Suprapubic skin (tissue), 4 donors: Measurements from ENCODE around the gene C8B. TPM values are rescaled to one million over a fixed set of nuclear protein-coding genes. Genes with fewer than 3 reads are reported as not detected.

Experiments used
- DNase-seq, 2 donors: peaks; one replicate each; pipeline ENCODE4 v3.0.0-alpha.2; 2019; ENCODE audit warnings: low spot score in 2 of 2
- H3K27ac ChIP-seq: fragments of 200-600 bp; sonication (generic); one replicate; pipeline ENCODE4 v1.5.1; 2019
- H3K27me3 ChIP-seq: fragments of 200-600 bp; sonication (generic); one replicate; pipeline ENCODE4 v1.5.1; 2019
- H3K36me3 ChIP-seq: fragments of 200-600 bp; sonication (generic); one replicate; pipeline ENCODE4 v1.5.1; 2019
- H3K4me1 ChIP-seq: fragments of 200-600 bp; sonication (generic); one replicate; pipeline ENCODE4 v1.5.1; 2019
- H3K4me3 ChIP-seq: fragments of 200-600 bp; sonication (generic); one replicate; pipeline ENCODE4 v1.5.1; 2019; ENCODE audit warnings: mild to moderate bottlenecking
- H3K9me3 ChIP-seq: fragments of 200-600 bp; sonication (generic); one replicate; pipeline ENCODE4 v1.5.1; 2019
- CTCF ChIP-seq, 2 donors: fragments of 200-600 bp in 1 of 2; fragments of 450-650 bp in 1 of 2; sonication (generic) in 1 of 2; IDR thresholded peaks; one replicate each; pipeline ENCODE4 v1.5.1; 2016 to 2019; ENCODE audit warnings: antibody characterized with exemption in 2 of 2, mild to moderate bottlenecking in 1 of 2, moderate library complexity in 1 of 2
- EP300 ChIP-seq: sonication (generic); formaldehyde crosslinking; IDR thresholded peaks from one replicate; pipeline ENCODE4 v1.6.1; 2017; ENCODE audit warnings: antibody characterized with exemption
- POLR2A ChIP-seq, 2 donors: fragments of 450-650 bp; IDR thresholded peaks; one replicate each; pipeline ENCODE4 v1.6.1; 2017; ENCODE audit warnings: antibody characterized with exemption in 2 of 2, mild to moderate bottlenecking in 2 of 2, moderate library complexity in 2 of 2
- POLR2AphosphoS5 ChIP-seq, 3 donors: sonication (generic); formaldehyde crosslinking; IDR thresholded peaks; one replicate each; pipeline ENCODE4 v1.6.1; 2017; ENCODE audit warnings: antibody characterized with exemption in 3 of 3
- WGBS: methylation state at CpG from one replicate; pipeline ENCODE4 v1.1.5; 2018; 5-methylcytosine and 5-hydroxymethylcytosine counted together
- total RNA-seq, 4 donors: library from RNA; depleted of rRNA; stranded (reverse); fragments of >200 nt; gene quantifications; one replicate each; pipeline ENCODE4 v1.1.0, GENCODE V29; 2016

The C8B gene
- total RNA-seq, 4 donors from 2014 or later, result not detected

- H3K4me3 ChIP-seq, result no peak overlapping the region
- no peak for DNase-seq
- no peaks in the 10 kb centered on the region for H3K4me1 ChIP-seq
- H3K9me3 ChIP-seq, result no peaks in the 10 kb centered on the region
- no peaks in the 10 kb centered on the region for H3K27me3 ChIP-seq
- WGBS, result 63% methylated on average over 2 of the region's 2 CpGs
- no peak for TF ChIP-seq EP300
- TF ChIP-seq POLR2A (IDR thresholded peaks at IDR 0.05), result no peak
- TF ChIP-seq CTCF (IDR thresholded peaks at IDR 0.05), result no peak
- no peak for TF ChIP-seq POLR2AphosphoS5 (IDR thresholded peaks at IDR 0.05)
- H3K27ac ChIP-seq, result no peak overlapping the region
- H3K36me3 ChIP-seq, result no peaks in the 10 kb centered on the region
Observed at GRCh38 chr1:56933606-56934005, 32.2 kb downstream of the C8B start.

- Histone ChIP-seq H3K9me3 (no peaks in the 10 kb centered on the region), H3K4me3 (no peak overlapping the region), H3K36me3 (no peaks in the 10 kb centered on the region), H3K27ac (no peak overlapping the region), H3K4me1 (no peaks in the 10 kb centered on the region), H3K27me3 (no peaks in the 10 kb centered on the region)
- TF ChIP-seq CTCF (IDR thresholded peaks at IDR 0.05) (no peak), EP300 (no peak), POLR2AphosphoS5 (IDR thresholded peaks at IDR 0.05) (no peak), POLR2A (IDR thresholded peaks at IDR 0.05) (no peak)
- 78% methylated on average over 2 of the region's 2 CpGs for WGBS
- DNase-seq, result no peak
Observed at GRCh38 chr1:56933161-56933560, 32.7 kb downstream of the C8B start.

- H3K36me3 ChIP-seq, result no peaks in the 10 kb centered on the region
- H3K4me3 ChIP-seq, result no peak overlapping the region
- WGBS, result 75% methylated on average over 3 of the region's 3 CpGs
- TF ChIP-seq EP300 (no peak), CTCF (IDR thresholded peaks at IDR 0.05) (no peak), POLR2A (IDR thresholded peaks at IDR 0.05) (no peak), POLR2AphosphoS5 (IDR thresholded peaks at IDR 0.05) (no peak)
- DNase-seq, result no peak
- H3K9me3 ChIP-seq, result no peaks in the 10 kb centered on the region
- H3K27me3 ChIP-seq, result no peaks in the 10 kb centered on the region
- no peak overlapping the region for H3K27ac ChIP-seq
- no peaks in the 10 kb centered on the region for H3K4me1 ChIP-seq
Observed at GRCh38 chr1:56931686-56932085, 34.1 kb downstream of the C8B start.

- Histone ChIP-seq H3K4me1 (no peaks in the 10 kb centered on the region), H3K27me3 (no peaks in the 10 kb centered on the region), H3K36me3 (no peaks in the 10 kb centered on the region), H3K4me3 (no peak overlapping the region), H3K27ac (no peak overlapping the region), H3K9me3 (no peaks in the 10 kb centered on the region)
- no peak for DNase-seq
- 51% methylated on average over 3 of the region's 3 CpGs for WGBS
- TF ChIP-seq CTCF (IDR thresholded peaks at IDR 0.05), result no peak
- TF ChIP-seq POLR2A (IDR thresholded peaks at IDR 0.05), result no peak
- TF ChIP-seq EP300, result no peak
- TF ChIP-seq POLR2AphosphoS5 (IDR thresholded peaks at IDR 0.05), result no peak
Observed at GRCh38 chr1:56931211-56931610, 34.6 kb downstream of the C8B start.

- no peak for DNase-seq
- WGBS, result 82% methylated on average over 2 of the region's 2 CpGs
- Histone ChIP-seq H3K4me3 (no peak overlapping the region), H3K27me3 (no peaks in the 10 kb centered on the region), H3K9me3 (no peaks in the 10 kb centered on the region), H3K4me1 (no peaks in the 10 kb centered on the region), H3K27ac (no peak overlapping the region), H3K36me3 (no peaks in the 10 kb centered on the region)
- TF ChIP-seq CTCF (IDR thresholded peaks at IDR 0.05) (no peak), EP300 (no peak), POLR2A (IDR thresholded peaks at IDR 0.05) (no peak), POLR2AphosphoS5 (IDR thresholded peaks at IDR 0.05) (no peak)
Observed at GRCh38 chr1:56929492-56929891, 36.3 kb downstream of the C8B start.
